Endothelial cell of umbilical vein (primary cell): ENCODE measurements around the gene USP2. TPM values are rescaled to one million over a fixed set of nuclear protein-coding genes. Genes with fewer than 3 reads are reported as not detected.

Experiments
- BruUV-seq: library from RNA; stranded (reverse); fragments of 400-500 nt; replicated peaks from 2 replicates; lab custom pipeline; 2021; lab: Mats Ljungman, UMichigan
- CTCF ChIA-PET: fragments of 300-600, 350-600 bp; sonication (Branson Sonifier 250); formaldehyde crosslinking; loops from one replicate; lab custom pipeline; 2021; ENCODE audit warnings: antibody characterized with exemption, inconsistent platforms; lab: Charles Lee
- POLR2A ChIA-PET: fragments of 300-600, 350-600 bp; sonication (Branson Sonifier 250); formaldehyde crosslinking; loops from one replicate; lab custom pipeline; 2021; ENCODE audit warnings: antibody characterized with exemption, inconsistent platforms; lab: Charles Lee
- DNase-seq: peaks from one replicate; pipeline ENCODE4 v3.0.0-alpha.2; 2011; ENCODE audit warnings: low read depth, low spot score
- FAIRE-seq: peaks from 2 replicates; lab custom pipeline; 2011; peaks lifted over from hg19 to GRCh38; lab: Jason Lieb, UNC
- H2AFZ ChIP-seq: 2 replicates; pipeline ENCODE4 v1.6.0; 2012; ENCODE audit warnings: low read depth, low read length, control low read depth, inconsistent platforms
- H3K27ac ChIP-seq: 2 replicates; pipeline ENCODE4 v1.5.1; 2011; ENCODE audit warnings: low read depth, mild to moderate bottlenecking, control low read depth, low read length, moderate library complexity; ENCODE audit not compliant: insufficient read depth
- H3K27me3 ChIP-seq, 2 experiments: 2 replicates each; pipeline versions ENCODE4 v1.6.0 to v1.6.1; 2011; ENCODE audit warnings: low read length in 2 of 2, mixed read lengths in 1 of 2; ENCODE audit not compliant: control insufficient read depth in 2 of 2, insufficient read depth in 2 of 2
- H3K36me3 ChIP-seq, 2 experiments: 2 replicates in 1 of 2; 3 replicates in 1 of 2; pipeline ENCODE4 v1.5.1; 2011; ENCODE audit warnings: low read length in 2 of 2, mild to moderate bottlenecking in 1 of 2, moderate library complexity in 1 of 2; ENCODE audit not compliant: control insufficient read depth in 2 of 2, insufficient read depth in 2 of 2; ENCODE audit errors: extremely low read depth in 1 of 2
- H3K4me1 ChIP-seq: 3 replicates; pipeline ENCODE4 v1.5.1; 2011; ENCODE audit warnings: mild to moderate bottlenecking, low read length; ENCODE audit not compliant: control insufficient read depth, insufficient read depth; ENCODE audit errors: extremely low read depth
- H3K4me2 ChIP-seq: 2 replicates; pipeline ENCODE4 v1.6.1; 2011; ENCODE audit warnings: low read length, control low read depth, mixed read lengths; ENCODE audit not compliant: insufficient read depth
- H3K4me3 ChIP-seq, 3 experiments: fragments of 200-600 bp in 1 of 3; sonication (generic), shearing (Covaris generic) in 1 of 3; replicated peaks in 1 of 3; 2 replicates each; pipeline ENCODE4 v1.5.1; 2011 to 2016; ENCODE audit warnings: control low read depth in 3 of 3, low read length in 3 of 3, mild to moderate bottlenecking in 2 of 3, inconsistent platforms in 1 of 3, low read depth in 1 of 3, moderate library complexity in 1 of 3; ENCODE audit not compliant: insufficient read depth in 1 of 3
- H3K79me2 ChIP-seq: 2 replicates; pipeline ENCODE4 v1.6.0; 2012; ENCODE audit warnings: low read length, inconsistent platforms; ENCODE audit not compliant: control insufficient read depth, insufficient read depth
- H3K9ac ChIP-seq: replicated peaks from 2 replicates; pipeline ENCODE3; 2011; ENCODE audit warnings: low read length, control low read depth; ENCODE audit not compliant: insufficient read depth; ENCODE audit errors: extremely low read depth
- H3K9me1 ChIP-seq: replicated peaks from 3 replicates; pipeline ENCODE4 v1.6.0; 2011; ENCODE audit warnings: mild to moderate bottlenecking, low read length; ENCODE audit not compliant: control insufficient read depth, insufficient read depth; ENCODE audit errors: extremely low read depth
- H3K9me3 ChIP-seq: replicated peaks from 2 replicates; pipeline ENCODE4 v1.5.1; 2012; ENCODE audit warnings: low read length, inconsistent platforms; ENCODE audit not compliant: control insufficient read depth, insufficient read depth
- H4K20me1 ChIP-seq: replicated peaks from 2 replicates; pipeline ENCODE3; 2011; ENCODE audit warnings: mild to moderate bottlenecking, low read length; ENCODE audit not compliant: control insufficient read depth, insufficient read depth; ENCODE audit errors: extremely low read depth
- EZH2 ChIP-seq: IDR thresholded peaks from 2 replicates; pipeline ENCODE4 v1.6.1; 2012; ENCODE audit warnings: borderline replicate concordance, low read depth, mild to moderate bottlenecking, moderate library complexity, low read length, inconsistent platforms; ENCODE audit not compliant: severe bottlenecking
- FOS ChIP-seq: IDR thresholded peaks from 2 replicates; pipeline ENCODE4 v1.6.1; 2011; ENCODE audit warnings: mild to moderate bottlenecking, low read length, moderate library complexity, borderline replicate concordance; ENCODE audit not compliant: insufficient read depth
- GATA2 ChIP-seq: IDR thresholded peaks from 2 replicates; pipeline ENCODE4 v1.7.0; 2011; ENCODE audit warnings: low read depth, mild to moderate bottlenecking, moderate library complexity, mixed read lengths, low read length; ENCODE audit not compliant: insufficient read length, insufficient read depth
- JUN ChIP-seq: IDR thresholded peaks from 2 replicates; pipeline ENCODE4 v1.6.1; 2011; ENCODE audit warnings: borderline replicate concordance, low read depth; ENCODE audit not compliant: insufficient read length, insufficient read depth
- MYC ChIP-seq: IDR thresholded peaks from one replicate; pipeline ENCODE4 v1.6.1; 2011; ENCODE audit warnings: mild to moderate bottlenecking, low read depth, low read length
- POLR2A ChIP-seq: IDR thresholded peaks from 2 replicates; pipeline ENCODE4 v1.6.1; 2012; ENCODE audit warnings: low read depth, mild to moderate bottlenecking, control low read depth, low read length
- POLR2AphosphoS5 ChIP-seq: IDR thresholded peaks from 2 replicates; pipeline ENCODE4 v1.6.1; 2012; ENCODE audit warnings: low read depth, mild to moderate bottlenecking, control low read depth, low read length, moderate library complexity; ENCODE audit not compliant: insufficient read depth
- dilution Hi-C: fragments of 300-500 bp; cut with MboI; formaldehyde crosslinking; loops from one replicate; pipeline ENCODE4 v1.15.0; 2019; ENCODE audit warnings: low sequenced_read_pairs; ENCODE audit not compliant: extremely low pct_ligation_motif_present
- intact Hi-C: fragments of 100-400 bp; cut with micrococcal nuclease; formaldehyde crosslinking; loops from one replicate; pipeline ENCODE4 v1.10.0; 2022
- polyA plus RNA-seq, 4 experiments: library from polyadenylated mRNA; depleted of rRNA in 3 of 4; stranded (reverse) in 3 of 4; unstranded in 1 of 4; fragments of >200 nt; gene quantifications; 2 replicates each; pipeline versions ENCODE4 v1.2.1 to v1.2.3, GENCODE V29; 2011 to 2012; ENCODE audit warnings: missing spikeins in 1 of 4
- total RNA-seq: library from RNA; stranded (reverse); gene quantifications from 2 replicates; pipeline ENCODE4 v1.2.3, GENCODE V29; 2021
- TF ChIP-seq, protein P1 (sequence below): IDR thresholded peaks from 2 replicates; pipeline ENCODE4 v1.6.1; 2011; ENCODE audit not compliant: insufficient read depth, insufficient read length
- TF ChIP-seq, protein P2 (sequence below), 2 donors: IDR thresholded peaks; 1 replicate in 1 of 2; 2 replicates in 1 of 2; pipeline ENCODE4 v1.5.1; 2011; ENCODE audit warnings: low read length in 2 of 2, mild to moderate bottlenecking in 2 of 2, moderate library complexity in 2 of 2, control low read depth in 1 of 2, inconsistent platforms in 1 of 2, low read depth in 1 of 2; ENCODE audit not compliant: insufficient read depth in 1 of 2; ENCODE audit errors: extremely low read depth in 1 of 2

Gene USP2
- total and polyA plus RNA-seq, 2 donors (not counting 3 experiments of a cell fraction or from before 2014, with no cell fraction given): 0.21 to 1.2 TPM

- no peak overlapping the region for H3K4me3 ChIP-seq
- H4K20me1 ChIP-seq: no peaks in the 10 kb centered on the region
- H3K27ac ChIP-seq: no peak overlapping the region
- no peak overlapping the region for H2AFZ ChIP-seq
- H3K36me3 ChIP-seq: no peaks in the 10 kb centered on the region
- no peak overlapping the region for H3K4me2 ChIP-seq
- H3K4me1 ChIP-seq: no peaks in the 10 kb centered on the region
- H3K9ac ChIP-seq: no peak overlapping the region
- intact Hi-C loops (no loop called here), dilution Hi-C loops (no loop called here)
- no peaks in the 10 kb centered on the region for H3K79me2 ChIP-seq
- ChIA-PET CTCF (interaction anchor here (0.6 to 2.8 kb wide), 10 partner anchors 10 to 807 kb away, joined by 3 to 21 read pairs (median 5); partner anchors contain the start of gene C1QTNF5), POLR2A (interaction anchor here (0.6 to 1.0 kb wide), 2 partner anchors 20 to 960 kb away, joined by 3 to 4 read pairs; partner anchors contain the start of gene C1QTNF5)
- no peak for FAIRE-seq
- DNase-seq: no peak
- peaks cover 12 to 16% of the 10 kb centered on the region in 2 experiments for H3K27me3 ChIP-seq
- H3K9me3 ChIP-seq: no peaks in the 10 kb centered on the region
- TF ChIP-seq MYC (no peak), EZH2 (no peak), GATA2 (no peak), FOS (no peak), POLR2AphosphoS5 (no peak), POLR2A (no peak), JUN (no peak)
- TF ChIP-seq, protein P1, sequence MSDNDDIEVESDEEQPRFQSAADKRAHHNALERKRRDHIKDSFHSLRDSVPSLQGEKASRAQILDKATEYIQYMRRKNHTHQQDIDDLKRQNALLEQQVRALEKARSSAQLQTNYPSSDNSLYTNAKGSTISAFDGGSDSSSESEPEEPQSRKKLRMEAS: no peak
- TF ChIP-seq, protein P2, sequence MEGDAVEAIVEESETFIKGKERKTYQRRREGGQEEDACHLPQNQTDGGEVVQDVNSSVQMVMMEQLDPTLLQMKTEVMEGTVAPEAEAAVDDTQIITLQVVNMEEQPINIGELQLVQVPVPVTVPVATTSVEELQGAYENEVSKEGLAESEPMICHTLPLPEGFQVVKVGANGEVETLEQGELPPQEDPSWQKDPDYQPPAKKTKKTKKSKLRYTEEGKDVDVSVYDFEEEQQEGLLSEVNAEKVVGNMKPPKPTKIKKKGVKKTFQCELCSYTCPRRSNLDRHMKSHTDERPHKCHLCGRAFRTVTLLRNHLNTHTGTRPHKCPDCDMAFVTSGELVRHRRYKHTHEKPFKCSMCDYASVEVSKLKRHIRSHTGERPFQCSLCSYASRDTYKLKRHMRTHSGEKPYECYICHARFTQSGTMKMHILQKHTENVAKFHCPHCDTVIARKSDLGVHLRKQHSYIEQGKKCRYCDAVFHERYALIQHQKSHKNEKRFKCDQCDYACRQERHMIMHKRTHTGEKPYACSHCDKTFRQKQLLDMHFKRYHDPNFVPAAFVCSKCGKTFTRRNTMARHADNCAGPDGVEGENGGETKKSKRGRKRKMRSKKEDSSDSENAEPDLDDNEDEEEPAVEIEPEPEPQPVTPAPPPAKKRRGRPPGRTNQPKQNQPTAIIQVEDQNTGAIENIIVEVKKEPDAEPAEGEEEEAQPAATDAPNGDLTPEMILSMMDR (IDR thresholded peaks at IDR 0.05; ENCODE audit: extremely low read depth in 1 of 2, insufficient read depth in 1 of 2, low read depth in 1 of 2, low read length in 2 of 2): no peak
- no peaks in the 10 kb centered on the region for H3K9me1 ChIP-seq
- no TSS peak for BruUV-seq
These were observed 20.3 kb downstream of the USP2 start for GRCh38 chr11:119361056-119361787.
